ENCODE results near the gene YJEFN3.

Gene YJEFN3

DNA sequence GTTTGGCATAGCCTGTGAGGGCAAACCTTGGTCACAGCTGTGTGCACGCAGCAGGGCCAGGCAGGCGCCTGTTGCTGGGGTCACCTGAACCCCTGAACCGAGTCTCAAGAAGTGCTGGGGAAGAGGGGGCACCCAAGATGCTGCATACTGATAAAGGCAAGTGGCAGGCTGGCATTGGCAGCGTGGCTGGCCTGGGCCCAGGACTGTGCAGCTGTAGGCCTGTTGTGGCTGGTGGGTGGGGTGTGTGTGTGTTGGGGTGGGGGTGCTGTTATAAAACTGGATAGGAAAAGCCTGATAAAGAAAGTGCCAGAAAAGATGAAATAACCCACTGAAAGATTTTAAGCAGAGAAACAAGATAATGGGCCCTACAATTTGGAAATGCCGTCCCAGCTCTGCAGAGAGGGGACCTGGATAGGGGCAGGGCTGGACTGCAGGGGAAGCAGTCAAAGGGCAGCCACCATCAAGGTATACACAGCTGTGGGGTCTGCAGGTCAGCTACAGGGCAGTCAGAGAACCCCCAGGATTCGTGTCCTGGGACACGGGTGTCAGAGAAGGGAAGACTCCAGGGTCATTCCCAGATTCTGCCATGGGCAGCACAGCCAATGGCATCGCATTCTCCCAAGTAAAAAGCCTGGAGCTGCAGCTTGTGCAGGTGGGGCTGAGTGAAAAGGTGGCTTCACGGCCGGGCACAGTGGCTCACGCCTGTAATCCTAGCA, 42.5 kb downstream of the YJEFN3 start:
- Histone ChIP-seq H3K4me1 (ENCODE audit: control insufficient read depth, insufficient read depth, low read length) (peaks cover 4% of the 10 kb centered on the region), H3K36me3 (ENCODE audit: control insufficient read depth, insufficient read depth, low read length) (no peaks in the 10 kb centered on the region)

GRCh38 chr19:19575411-19575810, 46.7 kb downstream of the YJEFN3 start:
- Histone ChIP-seq H3K4me1 (ENCODE audit: control insufficient read depth, insufficient read depth, low read length) (peaks cover 4% of the 10 kb centered on the region), H3K4me3 (ENCODE audit: low read depth, low read length) (no peak overlapping the region), H3K9me3 (ENCODE audit: control insufficient read depth, insufficient read depth, low read length) (no peaks in the 10 kb centered on the region), H3K36me3 (ENCODE audit: control insufficient read depth, insufficient read depth, low read length) (no peaks in the 10 kb centered on the region), H3K27me3 (ENCODE audit: control insufficient read depth, insufficient read depth, low read length) (no peaks in the 10 kb centered on the region), H3K9ac (ENCODE audit: low read depth, low read length) (no peak overlapping the region)

More for the DNA sequence above, 42.5 kb downstream of the YJEFN3 start:
- no peak overlapping the region for H3K9ac ChIP-seq (ENCODE audit: low read depth, low read length)
- H3K27me3 ChIP-seq (ENCODE audit: control insufficient read depth, insufficient read depth, low read length) = no peaks in the 10 kb centered on the region
- no peaks in the 10 kb centered on the region for H3K9me3 ChIP-seq (ENCODE audit: control insufficient read depth, insufficient read depth, low read length)
- no peak overlapping the region for H3K4me3 ChIP-seq (ENCODE audit: low read depth, low read length)

GRCh38 chr19:19578252-19578651, 49.5 kb downstream of the YJEFN3 start:
- H3K36me3 ChIP-seq (ENCODE audit: control insufficient read depth, insufficient read depth, low read length) = peaks cover 3% of the 10 kb centered on the region
- H3K4me1 ChIP-seq (ENCODE audit: control insufficient read depth, insufficient read depth, low read length) = peaks cover 4% of the 10 kb centered on the region
- no peak overlapping the region for H3K4me3 ChIP-seq (ENCODE audit: low read depth, low read length)
- no peak overlapping the region for H3K9ac ChIP-seq (ENCODE audit: low read depth, low read length)
- no peaks in the 10 kb centered on the region for H3K9me3 ChIP-seq (ENCODE audit: control insufficient read depth, insufficient read depth, low read length)
- no peaks in the 10 kb centered on the region for H3K27me3 ChIP-seq (ENCODE audit: control insufficient read depth, insufficient read depth, low read length)

DNA sequence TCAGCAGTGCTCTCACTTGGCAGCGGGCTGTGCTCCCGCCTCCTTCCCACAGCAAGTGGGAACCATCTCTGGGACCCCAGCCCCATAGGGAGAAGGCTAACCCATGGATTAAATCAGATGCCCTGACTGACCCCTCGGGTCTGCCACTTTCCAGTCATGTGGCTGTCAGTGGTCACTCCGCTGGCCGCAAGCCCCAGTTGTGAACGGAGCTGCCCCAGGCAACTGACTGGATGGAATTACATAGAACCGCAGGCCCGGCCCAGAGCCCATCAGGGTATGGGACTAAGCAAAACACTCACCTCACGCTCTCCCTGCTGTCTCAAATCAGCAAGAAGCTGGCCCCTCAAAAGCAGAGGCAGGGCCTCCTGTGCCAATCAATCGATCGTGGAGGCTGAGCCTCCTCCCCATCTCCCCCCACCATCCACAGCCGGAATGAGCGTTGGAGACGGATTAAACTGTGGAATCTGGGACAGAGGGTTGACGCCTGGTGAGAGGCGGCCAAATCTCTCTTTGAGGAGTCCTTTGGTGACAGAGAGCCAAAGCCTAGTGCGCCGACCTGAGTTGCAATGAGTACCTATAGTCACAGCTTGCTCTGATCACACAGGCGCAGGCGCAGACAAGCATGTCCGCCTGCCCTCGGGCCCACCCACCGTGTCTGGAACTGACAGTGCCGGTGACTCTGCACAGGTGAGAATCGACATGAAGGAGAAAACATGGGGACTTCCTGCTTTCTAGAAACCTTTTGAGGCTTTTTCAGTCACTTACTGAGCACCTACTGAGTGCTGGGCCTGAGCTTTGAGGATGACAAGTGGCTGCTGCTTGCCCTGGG, 51.0 kb downstream of the YJEFN3 start:
- peak overlapping the region; percentile 16 for H3K9ac ChIP-seq (ENCODE audit: low read depth, low read length)
- no peaks in the 10 kb centered on the region for H3K27me3 ChIP-seq (ENCODE audit: control insufficient read depth, insufficient read depth, low read length)
- H3K4me1 ChIP-seq (ENCODE audit: control insufficient read depth, insufficient read depth, low read length) = peaks cover 4% of the 10 kb centered on the region
- H3K4me3 ChIP-seq (ENCODE audit: low read depth, low read length) = no peak overlapping the region
- H3K36me3 ChIP-seq (ENCODE audit: control insufficient read depth, insufficient read depth, low read length) = peaks cover 3% of the 10 kb centered on the region
- no peaks in the 10 kb centered on the region for H3K9me3 ChIP-seq (ENCODE audit: control insufficient read depth, insufficient read depth, low read length)

- Histone ChIP-seq H3K4me1 (ENCODE audit: control insufficient read depth, insufficient read depth, low read length) (peaks cover 2% of the 10 kb centered on the region), H3K27me3 (ENCODE audit: control insufficient read depth, insufficient read depth, low read length) (no peaks in the 10 kb centered on the region), H3K4me3 (ENCODE audit: low read depth, low read length) (no peak overlapping the region), H3K9me3 (ENCODE audit: control insufficient read depth, insufficient read depth, low read length) (no peaks in the 10 kb centered on the region), H3K36me3 (ENCODE audit: control insufficient read depth, insufficient read depth, low read length) (peaks cover 3% of the 10 kb centered on the region), H3K9ac (ENCODE audit: low read depth, low read length) (no peak overlapping the region)
Observed at GRCh38 chr19:19580418-19580817, 51.7 kb downstream of the YJEFN3 start.

DNA sequence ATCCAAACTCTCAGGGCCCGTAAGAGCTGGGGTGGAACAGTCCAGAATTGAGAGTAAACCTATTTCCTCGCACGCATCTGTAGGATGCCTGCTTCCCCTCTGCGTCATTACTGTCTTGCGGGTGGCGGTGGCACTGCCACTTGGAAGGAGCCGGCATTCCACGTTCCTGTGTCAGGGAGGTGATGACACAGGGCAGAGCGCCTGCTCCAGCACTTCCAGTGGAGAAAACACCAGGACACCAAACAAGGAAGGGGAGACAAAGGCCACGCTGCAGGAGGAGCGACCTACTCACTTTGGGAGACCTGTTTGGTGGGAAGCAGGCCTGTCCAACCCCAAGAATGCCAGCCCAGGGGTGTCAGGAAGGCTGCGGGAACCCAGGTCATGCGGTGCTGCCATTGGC, 52.7 kb downstream of the YJEFN3 start:
- H3K9me3 ChIP-seq (ENCODE audit: control insufficient read depth, insufficient read depth, low read length) = no peaks in the 10 kb centered on the region
- H3K36me3 ChIP-seq (ENCODE audit: control insufficient read depth, insufficient read depth, low read length) = peaks cover 3% of the 10 kb centered on the region
- no peaks in the 10 kb centered on the region for H3K27me3 ChIP-seq (ENCODE audit: control insufficient read depth, insufficient read depth, low read length)
- H3K4me1 ChIP-seq (ENCODE audit: control insufficient read depth, insufficient read depth, low read length) = no peaks in the 10 kb centered on the region
- H3K4me3 ChIP-seq (ENCODE audit: low read depth, low read length) = no peak overlapping the region
- no peak overlapping the region for H3K9ac ChIP-seq (ENCODE audit: low read depth, low read length)

DNA sequence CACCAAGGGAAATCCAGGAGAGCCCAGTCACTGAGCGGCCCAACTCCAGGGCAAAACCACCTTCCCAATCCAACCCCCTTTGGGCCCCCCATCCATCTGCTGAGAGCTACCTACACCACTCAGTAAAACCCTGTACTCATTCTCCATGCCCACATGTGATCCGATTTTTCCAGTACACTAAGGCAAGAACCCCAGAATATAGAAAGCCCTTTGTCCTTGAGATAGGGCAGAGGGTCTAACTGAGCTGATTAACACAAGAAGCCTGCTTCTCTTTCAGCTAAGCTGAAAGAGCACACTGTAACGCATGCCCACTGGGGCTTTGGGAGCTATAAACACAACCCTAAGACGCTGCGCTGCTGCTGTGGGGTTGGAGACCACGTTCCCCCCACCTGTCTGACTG, 53.8 kb downstream of the YJEFN3 start:
- Histone ChIP-seq H3K9me3 (ENCODE audit: control insufficient read depth, insufficient read depth, low read length) (no peaks in the 10 kb centered on the region), H3K9ac (ENCODE audit: low read depth, low read length) (no peak overlapping the region), H3K4me3 (ENCODE audit: low read depth, low read length) (no peak overlapping the region)

GRCh38 chr19:19584356-19584755, 55.6 kb downstream of the YJEFN3 start:
- peaks cover 3% of the 10 kb centered on the region for H3K36me3 ChIP-seq (ENCODE audit: control insufficient read depth, insufficient read depth, low read length)
- no peak overlapping the region for H3K4me3 ChIP-seq (ENCODE audit: low read depth, low read length)
- H3K4me1 ChIP-seq (ENCODE audit: control insufficient read depth, insufficient read depth, low read length) = no peaks in the 10 kb centered on the region
- no peaks in the 10 kb centered on the region for H3K9me3 ChIP-seq (ENCODE audit: control insufficient read depth, insufficient read depth, low read length)
- no peaks in the 10 kb centered on the region for H3K27me3 ChIP-seq (ENCODE audit: control insufficient read depth, insufficient read depth, low read length)
- no peak overlapping the region for H3K9ac ChIP-seq (ENCODE audit: low read depth, low read length)

More for the DNA sequence above, 53.8 kb downstream of the YJEFN3 start:
- Histone ChIP-seq H3K27me3 (ENCODE audit: control insufficient read depth, insufficient read depth, low read length) (no peaks in the 10 kb centered on the region), H3K36me3 (ENCODE audit: control insufficient read depth, insufficient read depth, low read length) (peaks cover 3% of the 10 kb centered on the region), H3K4me1 (ENCODE audit: control insufficient read depth, insufficient read depth, low read length) (no peaks in the 10 kb centered on the region)
